GM12801 (cell line): ENCODE data around the gene SETD6.

Experiments used
- CTCF ChIP-seq: IDR thresholded peaks from one replicate; pipeline ENCODE4 v1.5.1; 2011; ENCODE audit warnings: control low read depth; ENCODE audit not compliant: insufficient read length; ENCODE audit errors: extremely low read depth

The SETD6 gene

GRCh38 chr16:58501242-58502131 is 13.8 kb upstream of the SETD6 start:
- TF ChIP-seq CTCF = no peak

GRCh38 chr16:58502217-58502921 is 12.9 kb upstream of the SETD6 start:
- no peak for TF ChIP-seq CTCF

- no peak for TF ChIP-seq CTCF
Measured at GRCh38 chr16:58503166-58503862, 12.0 kb upstream of the SETD6 start.

GRCh38 chr16:58503863-58504688 is 11.2 kb upstream of the SETD6 start:
- TF ChIP-seq CTCF = no peak

- TF ChIP-seq CTCF = no peak
Measured at GRCh38 chr16:58506241-58507194, 8.8 kb upstream of the SETD6 start.

GRCh38 chr16:58507195-58507962 is 7.9 kb upstream of the SETD6 start:
- TF ChIP-seq CTCF = no peak
